ENCODE results near the gene HSPA12A.

HSPA12A gene

DNA sequence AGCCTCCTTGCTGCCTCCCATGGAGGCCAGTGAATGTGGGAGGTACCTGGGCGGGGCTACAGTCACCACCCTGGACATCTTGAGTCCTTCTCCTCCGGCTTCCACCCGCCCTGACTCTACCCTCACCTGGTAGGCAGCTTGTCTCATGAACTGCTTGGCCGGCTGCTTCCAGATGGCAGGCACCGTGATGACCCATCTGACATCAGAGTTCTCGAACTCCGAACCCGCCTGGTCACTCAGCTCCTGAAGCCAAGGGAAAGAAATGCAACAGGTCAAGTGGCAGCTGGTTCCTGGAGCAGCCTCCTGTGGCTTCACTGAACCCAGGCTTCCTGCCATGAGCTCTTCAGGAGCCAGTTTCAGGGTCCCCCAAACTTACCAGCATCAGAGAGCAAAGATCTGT lies 50.1 kb downstream of the HSPA12A start:
- TF ChIP-seq POLR2A (IDR thresholded peaks at IDR 0.05; ENCODE audit: low read depth, low read length) = no peak
- no peak for DNase-seq (ENCODE audit: insufficient read length, low spot score)
- no peak for FAIRE-seq

- TF ChIP-seq POLR2A (IDR thresholded peaks at IDR 0.05; ENCODE audit: low read depth, low read length) = no peak
- DNase-seq (ENCODE audit: insufficient read length, low spot score) (no peak), FAIRE-seq (no peak)
Measured at GRCh38 chr10:116691635-116692034, 50.7 kb downstream of the HSPA12A start.

- FAIRE-seq (no peak), DNase-seq (ENCODE audit: insufficient read length, low spot score) (no peak)
- TF ChIP-seq POLR2A (IDR thresholded peaks at IDR 0.05; ENCODE audit: low read depth, low read length) = no peak
Measured at GRCh38 chr10:116690356-116691322, 51.7 kb downstream of the HSPA12A start.

DNA sequence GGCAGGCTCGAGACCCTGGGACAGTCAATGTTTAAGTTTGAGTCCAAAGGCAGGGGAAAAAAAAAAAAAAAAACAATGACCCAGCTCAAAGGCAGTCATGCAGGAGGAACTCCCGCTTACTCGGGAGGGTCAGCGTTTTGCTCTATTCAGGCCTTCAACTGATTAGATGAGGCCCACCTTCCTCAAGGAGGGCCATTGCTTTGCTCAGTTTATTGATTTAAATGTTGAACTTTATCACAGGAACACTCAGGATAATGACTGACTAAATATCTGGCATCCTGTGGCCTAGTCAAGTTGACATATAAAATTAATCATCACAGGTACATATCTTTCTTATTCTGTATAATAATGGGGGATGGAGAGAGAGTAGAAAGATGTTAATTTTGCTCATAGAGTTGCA lies 52.6 kb downstream of the HSPA12A start:
- TF ChIP-seq POLR2A (IDR thresholded peaks at IDR 0.05; ENCODE audit: low read depth, low read length) = no peak
- FAIRE-seq = no peak
- no peak for DNase-seq (ENCODE audit: insufficient read length, low spot score)

GRCh38 chr10:116688741-116689495 lies 53.4 kb downstream of the HSPA12A start:
- TF ChIP-seq POLR2A (IDR thresholded peaks at IDR 0.05; ENCODE audit: low read depth, low read length) = no peak
- no peak for FAIRE-seq
- DNase-seq (ENCODE audit: insufficient read length, low spot score) = no peak

DNA sequence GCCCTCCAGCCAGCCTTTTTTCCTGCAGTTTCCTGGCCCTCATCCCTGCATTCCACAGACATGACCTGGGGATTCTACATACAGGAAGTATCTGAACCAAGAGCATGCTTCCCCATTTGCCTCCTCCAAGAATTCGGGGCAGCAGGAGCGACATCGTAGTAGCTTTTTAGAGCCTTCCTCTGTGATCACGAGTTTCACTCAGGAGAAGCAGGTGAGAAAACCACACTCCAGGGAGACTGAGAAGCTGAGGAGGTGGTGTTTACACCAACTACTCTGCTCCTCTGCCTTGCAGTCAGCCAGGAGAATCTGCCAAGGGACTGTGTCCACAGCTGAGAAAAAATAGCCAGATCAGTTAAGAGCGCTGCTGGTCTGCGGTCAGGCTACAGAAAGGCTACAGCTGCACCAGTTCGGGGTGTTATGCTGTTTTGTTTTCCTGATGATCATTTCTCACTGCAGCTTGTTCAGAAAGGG lies 54.1 kb downstream of the HSPA12A start:
- peak; percentile 44 for DNase-seq (ENCODE audit: insufficient read length, low spot score)
- TF ChIP-seq POLR2A (IDR thresholded peaks at IDR 0.05; ENCODE audit: low read depth, low read length) = no peak
- FAIRE-seq = no peak

- no peak for DNase-seq (ENCODE audit: insufficient read length, low spot score)
- FAIRE-seq = no peak
- TF ChIP-seq POLR2A (IDR thresholded peaks at IDR 0.05; ENCODE audit: low read depth, low read length) = no peak
Measured at GRCh38 chr10:116687633-116688032, 54.7 kb downstream of the HSPA12A start.

GRCh38 chr10:116686632-116687031 lies 55.7 kb downstream of the HSPA12A start:
- DNase-seq (ENCODE audit: insufficient read length, low spot score) = no peak
- no peak for FAIRE-seq
- TF ChIP-seq POLR2A (IDR thresholded peaks at IDR 0.05; ENCODE audit: low read depth, low read length) = no peak

GRCh38 chr10:116685807-116686206 lies 56.6 kb downstream of the HSPA12A start:
- TF ChIP-seq POLR2A (IDR thresholded peaks at IDR 0.05; ENCODE audit: low read depth, low read length) = no peak
- FAIRE-seq = no peak
- DNase-seq (ENCODE audit: insufficient read length, low spot score) = no peak

- no peak for DNase-seq (ENCODE audit: insufficient read length, low spot score)
- TF ChIP-seq POLR2A (IDR thresholded peaks at IDR 0.05; ENCODE audit: low read depth, low read length) = no peak
- no peak for FAIRE-seq
Measured at GRCh38 chr10:116684781-116685180, 57.6 kb downstream of the HSPA12A start.

GRCh38 chr10:116683821-116684220 lies 58.5 kb downstream of the HSPA12A start:
- FAIRE-seq (no peak), DNase-seq (ENCODE audit: insufficient read length, low spot score) (no peak)
- TF ChIP-seq POLR2A (IDR thresholded peaks at IDR 0.05; ENCODE audit: low read depth, low read length) = no peak

DNA sequence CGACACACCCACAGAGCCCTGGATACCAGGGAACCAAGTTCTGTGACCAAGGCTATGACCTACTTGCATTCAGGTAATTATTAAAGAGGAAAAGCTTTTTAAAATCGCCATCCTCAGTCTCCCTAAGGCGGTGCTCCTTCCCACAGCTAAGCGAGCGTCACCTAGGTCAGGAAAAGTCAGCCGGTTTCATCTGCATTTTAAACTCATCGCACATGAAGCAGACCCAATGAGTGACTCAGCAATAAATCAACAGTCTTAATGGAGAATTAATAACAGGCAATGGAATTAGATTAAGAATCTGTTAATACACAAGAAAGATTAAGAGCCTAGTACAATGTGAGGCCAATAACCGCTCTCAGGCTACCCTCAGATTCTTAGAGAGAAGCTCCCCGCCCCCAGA lies 59.2 kb downstream of the HSPA12A start:
- TF ChIP-seq POLR2A (IDR thresholded peaks at IDR 0.05; ENCODE audit: low read depth, low read length) = no peak
- DNase-seq (ENCODE audit: insufficient read length, low spot score) (no peak), FAIRE-seq (no peak)

GRCh38 chr10:116679351-116679750 lies 63.0 kb downstream of the HSPA12A start:
- FAIRE-seq (no peak), DNase-seq (ENCODE audit: insufficient read length, low spot score) (no peak)
- TF ChIP-seq POLR2A (IDR thresholded peaks at IDR 0.05; ENCODE audit: low read depth, low read length) = no peak

DNA sequence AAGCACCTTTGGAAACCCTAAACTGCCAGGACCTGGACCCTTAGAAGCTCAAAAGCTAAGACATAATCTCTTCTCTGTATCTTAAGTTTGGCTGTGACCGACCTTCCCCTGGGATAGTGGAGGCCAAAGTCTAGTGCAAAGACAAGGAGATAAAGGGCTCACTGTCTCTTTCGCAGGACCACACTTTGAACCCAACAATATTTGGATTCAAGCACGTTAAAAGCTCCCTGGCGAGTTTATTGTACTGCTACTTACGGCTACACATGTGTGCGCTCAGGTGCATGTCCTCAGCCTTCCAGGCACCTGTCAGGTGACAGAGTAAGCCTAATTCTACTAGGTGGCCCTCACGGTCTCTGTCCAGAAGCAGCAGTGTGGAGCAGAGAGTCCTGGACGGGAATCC lies 65.7 kb downstream of the HSPA12A start:
- FAIRE-seq = no peak
- TF ChIP-seq POLR2A (IDR thresholded peaks at IDR 0.05; ENCODE audit: low read depth, low read length) = no peak
- no peak for DNase-seq (ENCODE audit: insufficient read length, low spot score)

All from H54 (cell line).